HepG2 (cell line): ENCODE measurements around the gene ACADVL. TPM values are rescaled to one million over a fixed set of nuclear protein-coding genes. Genes with fewer than 3 reads are reported as not detected.

Experiments used
- ARID4A ChIP-seq: sonication (generic); formaldehyde crosslinking; IDR thresholded peaks from 2 replicates; pipeline ENCODE4 v1.5.0; 2020; ENCODE audit warnings: mild to moderate bottlenecking, missing genetic modification reagents, borderline replicate concordance
- BHLHE40 ChIP-seq: IDR thresholded peaks from 2 replicates; pipeline ENCODE4 v1.6.1; 2011; ENCODE audit warnings: low read length, improper control_type of control experiment
- CSRNP1 ChIP-seq: sonication (generic); formaldehyde crosslinking; IDR thresholded peaks from 2 replicates; pipeline ENCODE4 v1.8.1; 2023; ENCODE audit warnings: mild to moderate bottlenecking, missing genetic modification reagents
- DPF2 ChIP-seq: sonication (generic); formaldehyde crosslinking; IDR thresholded peaks from 2 replicates; pipeline ENCODE4 v1.4.0; 2020; ENCODE audit warnings: mild to moderate bottlenecking, low read depth, missing genetic modification reagents, borderline replicate concordance
- FOXJ3 ChIP-seq: sonication (generic); formaldehyde crosslinking; IDR thresholded peaks from 2 replicates; pipeline ENCODE4 v1.4.0; 2020; ENCODE audit warnings: missing genetic modification reagents, mild to moderate bottlenecking, borderline replicate concordance
- HNF1A ChIP-seq, 2 experiments: sonication (generic) in 1 of 2; formaldehyde crosslinking in 1 of 2; IDR thresholded peaks; 2 replicates each; pipeline versions ENCODE4 v1.4.0 to v1.6.1; 2016 to 2020; ENCODE audit warnings: borderline replicate concordance in 1 of 2, low read depth in 1 of 2, mild to moderate bottlenecking in 1 of 2, missing genetic modification reagents in 1 of 2
- HOXD1 ChIP-seq: sonication (generic); formaldehyde crosslinking; IDR thresholded peaks from 2 replicates; pipeline ENCODE4 v1.5.0; 2020; ENCODE audit warnings: missing genetic modification reagents
- PAWR ChIP-seq: sonication (generic); formaldehyde crosslinking; IDR thresholded peaks from 2 replicates; pipeline ENCODE4 v1.4.0; 2020; ENCODE audit warnings: missing genetic modification reagents, mild to moderate bottlenecking, borderline replicate concordance
- SCMH1 ChIP-seq: sonication (generic); formaldehyde crosslinking; IDR thresholded peaks from 2 replicates; pipeline ENCODE4 v1.9.0; 2021; ENCODE audit warnings: missing genetic modification reagents, mild to moderate bottlenecking, borderline replicate concordance
- ZNF317 ChIP-seq: sonication (generic); formaldehyde crosslinking; IDR thresholded peaks from 2 replicates; pipeline ENCODE4 v1.5.0; 2020; ENCODE audit warnings: mild to moderate bottlenecking, missing genetic modification reagents
- ZNF335 ChIP-seq: sonication (generic); formaldehyde crosslinking; IDR thresholded peaks from 2 replicates; pipeline ENCODE4 v1.4.0; 2020; ENCODE audit warnings: missing genetic modification reagents
- ZNF382 ChIP-seq: sonication (generic); formaldehyde crosslinking; IDR thresholded peaks from 2 replicates; pipeline ENCODE4 v1.5.0; 2020; ENCODE audit warnings: missing genetic modification reagents, mild to moderate bottlenecking, borderline replicate concordance
- ZNF501 ChIP-seq: sonication (generic); formaldehyde crosslinking; IDR thresholded peaks from 2 replicates; pipeline ENCODE4 v1.5.1; 2020; ENCODE audit warnings: mild to moderate bottlenecking, moderate library complexity, missing genetic modification reagents
- ZNF615 ChIP-seq: sonication (generic); formaldehyde crosslinking; IDR thresholded peaks from 2 replicates; pipeline ENCODE4 v1.5.0; 2020; ENCODE audit warnings: mild to moderate bottlenecking, missing genetic modification reagents, borderline replicate concordance
- ZNF7 ChIP-seq: IDR thresholded peaks from 2 replicates; pipeline ENCODE4 v1.6.1; 2016; ENCODE audit warnings: missing biosample characterization, missing genetic modification reagents
- ZNF704 ChIP-seq: sonication (generic); formaldehyde crosslinking; IDR thresholded peaks from 2 replicates; pipeline ENCODE4 v1.8.1; 2023; ENCODE audit warnings: mild to moderate bottlenecking, inconsistent platforms, moderate library complexity, missing genetic modification reagents, borderline replicate concordance
- ZNF891 ChIP-seq: sonication (generic); formaldehyde crosslinking; IDR thresholded peaks from 2 replicates; pipeline ENCODE4 v1.5.0; 2020; ENCODE audit warnings: mild to moderate bottlenecking, missing genetic modification reagents
- ZSCAN9 ChIP-seq: IDR thresholded peaks from 2 replicates; pipeline ENCODE4 v1.6.1; 2016; ENCODE audit warnings: borderline replicate concordance
- polyA plus RNA-seq, 8 experiments: library from polyadenylated mRNA; depleted of rRNA in 3 of 8; stranded (reverse) in 7 of 8; unstranded in 1 of 8; fragments of >200 nt; fragmentation: Illumina TruSeq in 4 of 8; extraction: Trizol in 4 of 8; gene quantifications; 2 replicates each; pipeline versions ENCODE4 v1.2.1 to v1.2.3, GENCODE V29; 2011 to 2016; ENCODE audit warnings: low read depth in 4 of 8, missing spikeins in 1 of 8, mixed read lengths in 1 of 8; ENCODE audit not compliant: insufficient read depth in 1 of 8
- total RNA-seq, 5 experiments: library from RNA; depleted of rRNA; stranded (reverse); fragments of >200 nt; fragmentation: Illumina TruSeq; extraction: Trizol; gene quantifications; 2 replicates each; pipeline ENCODE4 v1.2.3, GENCODE V29; 2016; ENCODE audit warnings: low read depth in 1 of 5

ACADVL gene
- total and polyA plus RNA-seq, 2 of the 13 experiments (the other 11 are each of a cell fraction or from before 2014, with no cell fraction given), result 219 to 412 TPM

GRCh38 chr17:7177954-7178477, 41.7 kb upstream of the ACADVL start (continued):
- TF ChIP-seq PAWR (CRISPR knock-in tag), result no peak
- no peak for TF ChIP-seq ZNF382 (CRISPR knock-in tag)
- peak; percentile 57; the same call in 1 of the 2 replicates for TF ChIP-seq ARID4A
- no peak for TF ChIP-seq BHLHE40
- TF ChIP-seq ZNF704, result no peak
- TF ChIP-seq ZNF891, result peak; percentile 29; the same call in 1 of the 2 replicates
- TF ChIP-seq SCMH1 (CRISPR knock-in tag), result no peak
- TF ChIP-seq FOXJ3 (CRISPR knock-in tag), result no peak
- TF ChIP-seq HOXD1, result no peak
- no peak for TF ChIP-seq DPF2
- TF ChIP-seq ZNF615 (CRISPR knock-in tag), result no peak
- TF ChIP-seq ZNF501 (CRISPR knock-in tag), result no peak
- TF ChIP-seq CSRNP1 (CRISPR knock-in tag), result peak; percentile 60; the same call in 1 of the 2 replicates
- TF ChIP-seq HNF1A (IDR thresholded peaks at IDR 0.05; ENCODE audit: low read depth), result no peak
- no peak for TF ChIP-seq HNF1A (CRISPR knock-in tag; IDR thresholded peaks at IDR 0.05; ENCODE audit: borderline replicate concordance)
- no peak for TF ChIP-seq ZNF7
- no peak for TF ChIP-seq ZNF335
- 0 out of 2 replicates have a peak, but pooled peaks have one; percentile 40 for TF ChIP-seq ZSCAN9 (CRISPR knock-in tag)
- no peak; the same call in 1 of the 2 replicates for TF ChIP-seq ZNF317 (CRISPR knock-in tag)
